GOT3 (cell line): ENCODE measurements around the gene ACAD10.
"Not testable (repeated sequence)": the region's sequence is repeated elsewhere in the genome, so short reads cannot be mapped to it uniquely, and the experiment has no call there.

Source experiments
- DNase-seq: peaks from one replicate; lab custom pipeline; 2025; ENCODE audit warnings: mixed read lengths; lab: John Stamatoyannopoulos, UW

ACAD10 gene

GRCh38 chr12:111753144-111753881 is 67.5 kb downstream of the ACAD10 start:
- no peak for DNase-seq

DNA sequence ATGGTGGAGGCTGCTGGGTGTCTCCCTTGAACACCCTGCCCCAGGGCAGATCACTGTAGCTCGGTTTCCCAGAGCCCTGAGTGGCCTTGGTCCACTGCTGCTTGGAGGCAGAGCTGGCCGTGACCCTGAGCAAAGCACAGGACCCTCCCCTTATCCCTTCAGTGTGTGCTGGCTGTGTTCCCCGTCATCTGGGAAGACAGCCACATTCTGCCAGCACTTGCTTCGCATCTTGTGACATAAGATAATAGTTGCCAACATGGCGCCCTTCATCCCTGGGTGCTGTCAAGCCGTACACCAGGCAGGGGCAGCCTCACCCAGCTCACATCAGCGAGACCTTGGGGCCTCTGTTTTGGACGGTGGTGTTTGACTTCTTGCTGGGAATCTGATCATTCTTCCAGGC is 68.8 kb downstream of the ACAD10 start:
- DNase-seq: no peak

DNA sequence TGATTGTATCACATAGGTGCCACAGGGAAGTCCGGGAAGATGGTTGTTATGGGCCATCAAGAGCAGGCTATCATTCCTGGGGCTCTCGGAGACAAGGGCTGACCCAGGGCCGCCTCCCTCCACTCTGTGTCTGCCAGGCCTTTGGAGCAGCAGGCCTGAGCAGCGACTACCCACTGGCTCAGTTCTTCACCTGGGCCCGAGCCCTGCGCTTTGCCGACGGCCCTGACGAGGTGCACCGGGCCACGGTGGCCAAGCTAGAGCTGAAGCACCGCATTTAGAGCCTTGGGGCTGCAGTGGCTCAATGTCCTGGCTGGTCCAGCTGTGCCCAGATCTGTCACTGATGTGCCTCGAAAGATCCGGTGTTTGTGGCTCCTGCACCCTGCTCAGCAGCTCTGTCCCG is 70.3 kb downstream of the ACAD10 start:
- DNase-seq: no peak

DNA sequence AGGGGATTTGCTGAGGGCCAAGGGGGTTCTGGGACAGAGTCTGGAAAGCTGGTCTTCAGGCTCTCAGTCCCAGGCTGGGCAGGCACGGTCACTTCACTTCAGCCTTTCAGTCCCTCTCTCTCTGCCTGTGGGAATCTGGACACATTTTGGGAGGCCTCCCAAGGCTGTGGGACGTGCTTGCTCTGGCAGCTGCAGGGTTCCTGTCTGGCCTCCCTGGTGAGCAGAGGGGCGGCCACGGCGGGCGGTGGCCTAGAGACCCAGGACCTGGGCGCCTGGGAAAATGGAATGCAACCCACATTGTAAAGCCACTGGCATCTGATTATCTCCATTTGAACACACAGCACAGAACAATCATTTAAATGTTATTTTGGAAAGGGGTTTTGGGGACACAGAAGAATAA is 70.8 kb downstream of the ACAD10 start:
- no peak for DNase-seq

- DNase-seq: no peak
Measured at GRCh38 chr12:111757361-111758119, 71.7 kb downstream of the ACAD10 start.

DNA sequence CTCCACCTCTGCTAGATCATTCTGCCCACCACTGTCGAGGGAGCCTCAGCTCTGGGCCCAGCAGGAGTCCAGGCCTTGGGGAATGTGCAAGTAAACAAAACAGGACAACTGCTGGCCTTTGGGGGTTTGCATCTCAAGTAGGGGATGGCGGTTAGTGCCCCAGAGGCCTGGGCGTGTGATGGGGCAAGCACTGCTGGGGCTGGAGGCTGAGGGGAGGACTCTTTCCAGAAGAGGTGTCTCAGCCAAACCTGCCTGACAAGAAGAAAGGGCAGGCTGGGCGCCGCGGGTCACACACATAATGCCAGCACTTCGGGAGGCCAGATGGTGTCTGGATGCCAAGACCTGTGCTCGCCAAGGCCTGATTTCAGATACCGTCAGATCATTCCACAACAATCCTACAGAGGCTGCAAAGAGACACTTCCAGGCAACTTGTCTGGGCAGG is 72.3 kb downstream of the ACAD10 start:
- DNase-seq: no peak

DNA sequence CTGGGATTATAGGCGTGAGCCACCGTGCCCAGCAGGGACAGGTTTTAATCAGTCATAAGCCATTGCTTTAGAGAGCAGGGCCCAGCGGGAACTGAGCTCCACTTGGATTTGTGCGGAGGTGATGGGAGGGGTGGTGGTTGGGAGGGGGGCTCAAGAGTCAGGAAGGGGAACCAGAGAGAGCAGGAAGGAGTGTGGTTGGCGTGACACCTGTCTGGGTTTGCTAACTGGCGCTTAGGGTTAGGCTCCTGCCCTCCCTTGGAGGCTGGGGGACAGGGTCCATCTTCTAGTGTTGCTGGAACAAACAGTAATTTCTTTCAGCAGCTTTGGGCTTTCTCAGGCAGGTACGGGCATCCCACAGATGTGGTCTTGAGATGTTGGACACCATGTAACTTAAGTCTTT is 73.4 kb downstream of the ACAD10 start:
- no peak for DNase-seq

GRCh38 chr12:111759991-111760390 is 74.1 kb downstream of the ACAD10 start:
- no peak for DNase-seq

- no peak for DNase-seq
Measured at GRCh38 chr12:111761099-111761498, 75.2 kb downstream of the ACAD10 start.

DNA sequence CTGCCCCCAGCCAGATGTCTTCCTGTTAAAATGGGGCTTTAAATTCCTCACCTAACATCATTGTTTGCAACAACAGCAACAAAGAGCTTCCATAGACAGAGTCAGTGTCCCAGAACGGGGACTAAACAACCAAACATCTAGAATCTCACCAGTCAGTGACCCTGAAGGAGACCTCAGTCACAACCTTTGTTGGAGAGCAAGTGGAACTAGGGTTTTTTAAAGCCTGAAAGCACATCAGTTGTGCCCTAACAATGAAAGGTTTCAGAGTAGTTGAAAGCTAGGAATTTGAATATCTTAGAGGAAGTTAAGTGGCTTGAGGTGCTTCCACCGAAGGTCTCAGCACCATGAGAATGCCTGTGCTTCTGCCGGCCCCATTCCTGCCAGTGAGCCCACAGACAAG is 75.9 kb downstream of the ACAD10 start:
- no peak for DNase-seq

DNA sequence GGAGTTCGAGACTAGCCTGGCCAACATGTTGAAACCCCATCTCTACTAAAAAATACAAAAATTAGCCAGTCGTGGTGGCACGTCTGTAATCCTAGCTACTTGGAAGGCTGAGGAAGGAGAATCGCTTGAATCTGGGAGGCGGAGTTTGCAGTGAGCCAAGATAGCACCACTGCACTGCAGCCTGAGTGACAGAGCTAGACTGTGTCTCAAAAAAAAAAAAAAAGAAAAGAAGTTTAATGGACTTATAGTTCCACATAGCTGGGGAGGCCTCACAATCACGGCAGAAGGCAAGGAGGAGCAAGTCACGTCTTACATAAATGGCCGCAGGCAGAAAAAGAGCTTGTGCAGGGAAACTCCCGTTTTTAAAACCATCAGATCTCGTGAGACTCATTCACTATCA is 77.7 kb downstream of the ACAD10 start:
- not testable (repeated sequence) for DNase-seq

DNA sequence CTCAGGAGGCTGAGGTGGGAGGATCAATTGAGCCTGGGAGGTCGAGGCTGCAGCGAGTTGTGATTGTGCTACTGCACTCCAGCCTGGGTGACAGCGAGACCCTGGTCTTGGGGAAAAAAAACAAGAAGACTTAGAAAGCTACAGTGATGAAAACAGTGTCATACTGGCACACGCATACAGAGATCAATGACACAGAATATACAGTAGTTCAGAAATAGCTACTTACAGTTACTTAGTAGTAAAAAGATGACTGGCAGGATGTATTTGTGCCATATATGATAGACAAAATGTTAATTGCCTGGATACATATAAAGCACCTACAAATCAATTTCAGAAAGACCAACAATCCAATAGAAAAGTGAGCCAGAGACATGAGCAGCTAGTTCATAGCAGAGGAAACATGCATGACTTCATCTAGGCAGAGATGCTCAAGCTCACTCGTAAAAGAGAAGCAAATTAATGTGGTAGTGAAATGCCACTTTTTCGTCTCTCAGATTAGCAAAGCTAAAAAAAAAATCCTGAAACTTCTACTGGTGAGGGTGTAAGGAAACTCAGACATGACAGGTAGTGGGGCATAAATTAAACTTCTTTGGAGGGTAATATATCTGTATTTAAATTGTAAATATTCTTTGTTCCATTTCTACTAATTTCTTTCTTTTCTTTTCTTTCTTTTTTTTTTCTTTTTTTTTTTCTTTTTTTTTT is 78.4 kb downstream of the ACAD10 start:
- no peak for DNase-seq

DNA sequence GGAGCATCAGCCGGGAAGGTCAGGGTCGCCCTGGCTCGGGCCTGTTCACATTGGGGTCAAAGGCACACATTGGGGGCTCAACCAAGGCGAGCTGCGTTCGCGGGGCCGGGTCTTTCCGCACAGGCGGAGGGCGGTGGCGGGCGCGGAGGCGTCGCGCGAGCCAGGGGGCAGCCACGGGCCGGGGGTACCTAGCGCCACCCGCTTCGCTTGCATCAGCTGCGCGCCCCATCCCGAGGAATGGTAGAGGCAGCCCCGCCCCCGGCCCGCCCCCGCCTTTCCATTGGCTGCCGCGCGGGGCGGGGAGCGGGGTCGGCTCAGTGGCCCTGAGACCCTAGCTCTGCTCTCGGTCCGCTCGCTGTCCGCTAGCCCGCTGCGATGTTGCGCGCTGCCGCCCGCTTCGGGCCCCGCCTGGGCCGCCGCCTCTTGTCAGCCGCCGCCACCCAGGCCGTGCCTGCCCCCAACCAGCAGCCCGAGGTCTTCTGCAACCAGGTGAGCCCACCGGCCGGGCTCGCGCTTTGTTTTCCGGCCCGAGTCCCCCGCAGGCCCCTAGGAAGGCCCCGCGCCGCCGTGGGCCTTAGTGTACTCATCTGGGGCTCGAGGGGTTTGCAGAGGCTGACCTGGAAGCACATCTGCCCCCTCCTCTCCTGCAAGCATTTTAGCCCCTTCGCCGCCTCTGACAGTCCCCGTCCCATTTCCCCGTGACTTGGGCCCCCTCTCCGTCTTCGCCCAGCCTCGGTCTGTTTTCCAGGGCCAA is 80.9 kb downstream of the ACAD10 start, which contains the start of gene ALDH2:
Gene ALDH2, plus strand, starts transcription at position 326 of the 754 bp plus-strand sequence. Its CDS starts 50 bp downstream, at position 376.
- no peak for DNase-seq

- DNase-seq: no peak
Measured at GRCh38 chr12:111767362-111768158, 81.7 kb downstream of the ACAD10 start.

- DNase-seq: no peak
Measured at GRCh38 chr12:111768159-111768895, 82.5 kb downstream of the ACAD10 start.

- DNase-seq: no peak
Measured at GRCh38 chr12:111769599-111769998, 83.7 kb downstream of the ACAD10 start.

DNA sequence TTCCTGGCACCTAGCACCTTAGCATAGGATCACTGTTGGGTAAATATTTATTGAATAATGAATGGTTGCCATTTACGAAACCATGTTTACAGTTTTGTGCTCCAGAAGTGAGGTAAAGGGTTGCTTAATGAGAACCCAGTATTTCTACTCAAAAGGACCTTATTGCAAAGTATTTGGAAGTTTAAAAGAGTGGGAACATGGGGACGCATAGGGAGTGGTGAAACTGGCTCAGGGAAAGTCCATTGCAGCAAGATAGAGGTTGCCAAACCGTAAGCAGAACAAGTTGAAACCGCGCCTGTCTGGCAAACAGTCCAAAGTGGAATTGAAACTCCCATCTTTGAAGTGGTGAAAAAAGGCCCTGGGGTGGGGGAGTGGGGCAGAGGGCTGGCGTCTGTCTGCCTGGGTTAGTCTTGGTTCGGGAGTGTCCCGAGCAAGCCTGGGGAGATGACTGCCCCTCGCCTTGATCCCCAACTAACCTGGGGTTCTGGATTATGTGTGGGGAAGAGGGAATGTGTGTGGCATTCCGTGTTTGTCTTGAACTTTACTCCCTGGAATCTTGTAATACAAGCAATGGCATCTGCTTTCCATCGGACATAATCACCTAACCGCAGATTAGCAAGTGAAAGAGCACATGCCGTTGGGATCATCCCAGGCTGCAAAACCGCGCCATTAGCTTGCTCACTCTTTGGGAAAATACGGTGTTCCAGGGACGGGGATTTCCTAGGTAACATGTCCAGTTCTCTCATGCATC is 88.1 kb downstream of the ACAD10 start:
- no peak for DNase-seq

DNA sequence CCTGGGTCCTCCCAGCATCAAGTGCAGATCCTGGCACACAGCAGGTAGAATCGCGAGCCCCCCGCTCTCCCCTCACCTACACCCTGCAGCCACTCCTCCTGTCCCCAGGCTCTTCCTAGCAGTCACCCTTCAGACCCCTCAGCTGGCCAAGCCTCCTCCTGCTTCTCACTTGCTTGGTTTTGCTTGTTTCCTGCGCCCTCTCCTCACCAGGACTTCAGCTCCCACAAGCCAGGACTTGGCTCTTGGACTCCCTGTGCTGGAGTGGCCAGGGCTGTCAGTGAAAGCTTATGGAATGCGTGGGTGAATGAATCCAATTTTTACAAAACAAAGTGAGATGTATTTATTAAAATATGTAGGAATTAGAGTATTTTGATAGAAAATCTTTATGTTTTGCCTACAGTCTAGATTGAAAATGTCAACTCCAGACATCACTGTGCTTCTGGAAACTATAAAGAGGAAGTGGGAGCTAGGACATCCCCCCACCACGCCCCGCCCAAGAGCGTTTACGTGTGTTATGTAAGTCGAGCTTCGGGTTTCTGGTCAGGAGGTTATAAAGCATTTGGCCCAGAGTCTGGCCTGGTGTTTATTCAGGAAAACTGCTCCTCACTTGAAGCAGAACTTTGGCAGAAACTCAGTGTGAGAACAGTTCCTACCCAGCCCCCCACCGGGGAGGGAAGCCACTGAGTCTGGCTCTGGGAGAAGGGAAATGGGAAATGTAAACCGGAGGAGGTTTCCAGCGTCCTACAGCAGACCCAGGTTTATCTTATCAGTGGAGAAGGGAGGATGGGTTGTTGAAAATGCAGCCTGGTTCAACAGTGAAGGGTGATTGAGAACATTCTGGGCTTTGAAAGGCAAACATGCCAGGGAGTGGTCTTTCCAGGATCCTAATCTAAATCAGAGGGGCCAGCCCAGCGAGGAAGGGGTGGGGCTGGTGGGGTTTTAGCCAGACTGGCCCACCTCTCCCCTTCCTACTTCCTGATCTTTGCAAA is 89.6 kb downstream of the ACAD10 start:
- DNase-seq: no peak
